Lower leg skin (tissue), 4 donors: ENCODE data around the gene MEF2C. TPM values are rescaled to one million over a fixed set of nuclear protein-coding genes. Genes with fewer than 3 reads are reported as not detected.

Experiments used
- DNase-seq, 2 donors: peaks; one replicate each; pipeline ENCODE4 v3.0.0-alpha.2; 2019; ENCODE audit warnings: low spot score in 2 of 2
- H3K4me3 ChIP-seq: fragments of 200-600 bp; sonication (generic); 2 replicates; pipeline ENCODE4 v1.5.1; 2017; ENCODE audit warnings: mild to moderate bottlenecking, low read depth; ENCODE audit not compliant: poor library complexity, severe bottlenecking
- POLR2A ChIP-seq, 2 donors: fragments of 450-650 bp; IDR thresholded peaks; one replicate each; pipeline ENCODE4 v1.6.1; 2016 to 2017; ENCODE audit warnings: antibody characterized with exemption in 2 of 2, mild to moderate bottlenecking in 1 of 2, moderate library complexity in 1 of 2
- WGBS, 2 donors: methylation state at CpG; one replicate each; pipeline ENCODE4 v1.1.5; 2018; 5-methylcytosine and 5-hydroxymethylcytosine counted together
- intact Hi-C: fragments of 100-400 bp; cut with DNase I; formaldehyde crosslinking; loops from one replicate; pipeline ENCODE4 v1.15.0; 2023; ENCODE audit warnings: low total_unique reads
- total RNA-seq, 4 donors: library from RNA; depleted of rRNA; stranded (reverse); fragments of >200 nt; gene quantifications; one replicate each; pipeline ENCODE4 v1.1.0, GENCODE V29; 2016
- TF ChIP-seq, protein P1 (sequence below), 3 donors: fragments of 450-650 bp; IDR thresholded peaks; one replicate each; pipeline ENCODE4 v1.5.1; 2016; ENCODE audit warnings: antibody characterized with exemption in 3 of 3, mild to moderate bottlenecking in 3 of 3, moderate library complexity in 2 of 3

MEF2C gene
- total RNA-seq, 4 donors from 2014 or later = 2.4 to 15.5 (median 8.1) TPM

DNA sequence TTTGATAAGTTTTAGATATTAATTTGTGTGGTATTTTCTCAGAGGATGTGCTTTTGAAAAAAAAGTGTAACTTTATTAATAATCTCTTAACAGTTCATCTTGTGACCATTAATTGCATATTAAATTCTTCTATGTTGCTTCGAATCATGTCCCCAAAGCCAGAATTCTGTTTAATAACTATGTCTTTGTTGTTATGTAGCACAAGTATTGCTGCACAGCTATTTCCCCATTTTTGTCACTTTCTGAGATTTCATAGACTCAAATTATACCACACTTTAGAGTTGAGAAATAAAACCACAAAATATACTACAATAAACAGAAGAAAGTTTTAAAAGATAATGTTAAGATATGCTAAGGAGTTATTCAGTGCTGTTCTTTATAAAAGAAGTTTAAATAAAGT, 2.8 kb downstream of the MEF2C start:
- no peak overlapping the region for H3K4me3 ChIP-seq
- DNase-seq = no peak
- no peak for TF ChIP-seq POLR2A (IDR thresholded peaks at IDR 0.05)
- TF ChIP-seq, protein P1, sequence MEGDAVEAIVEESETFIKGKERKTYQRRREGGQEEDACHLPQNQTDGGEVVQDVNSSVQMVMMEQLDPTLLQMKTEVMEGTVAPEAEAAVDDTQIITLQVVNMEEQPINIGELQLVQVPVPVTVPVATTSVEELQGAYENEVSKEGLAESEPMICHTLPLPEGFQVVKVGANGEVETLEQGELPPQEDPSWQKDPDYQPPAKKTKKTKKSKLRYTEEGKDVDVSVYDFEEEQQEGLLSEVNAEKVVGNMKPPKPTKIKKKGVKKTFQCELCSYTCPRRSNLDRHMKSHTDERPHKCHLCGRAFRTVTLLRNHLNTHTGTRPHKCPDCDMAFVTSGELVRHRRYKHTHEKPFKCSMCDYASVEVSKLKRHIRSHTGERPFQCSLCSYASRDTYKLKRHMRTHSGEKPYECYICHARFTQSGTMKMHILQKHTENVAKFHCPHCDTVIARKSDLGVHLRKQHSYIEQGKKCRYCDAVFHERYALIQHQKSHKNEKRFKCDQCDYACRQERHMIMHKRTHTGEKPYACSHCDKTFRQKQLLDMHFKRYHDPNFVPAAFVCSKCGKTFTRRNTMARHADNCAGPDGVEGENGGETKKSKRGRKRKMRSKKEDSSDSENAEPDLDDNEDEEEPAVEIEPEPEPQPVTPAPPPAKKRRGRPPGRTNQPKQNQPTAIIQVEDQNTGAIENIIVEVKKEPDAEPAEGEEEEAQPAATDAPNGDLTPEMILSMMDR (IDR thresholded peaks at IDR 0.05) = no peak
- 48 to 58% methylated on average over 1 of the region's 1 CpG for WGBS, 2 donors
- intact Hi-C loops = no loop called here

DNA sequence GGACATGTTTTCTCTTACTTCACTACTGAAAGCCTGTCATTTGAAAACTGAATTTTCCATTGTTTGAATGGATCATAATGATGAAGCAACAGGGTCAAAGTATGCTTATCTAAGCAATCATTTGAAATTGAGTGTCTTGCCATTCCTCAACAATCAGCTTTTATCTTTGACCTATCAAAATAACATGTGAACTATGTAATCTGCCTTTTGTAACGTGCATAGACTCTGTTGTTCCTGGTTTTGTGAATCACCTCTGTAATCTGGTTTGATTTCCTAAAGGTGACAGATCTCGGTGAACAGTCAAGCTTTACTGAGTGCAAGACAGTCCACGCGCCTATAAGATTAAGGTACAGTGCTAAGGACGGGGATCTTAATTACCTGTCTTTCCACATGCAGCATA, 3.3 kb downstream of the MEF2C start:
- WGBS, 2 donors = 48 to 59% methylated on average over 5 of the region's 5 CpGs
- intact Hi-C loops = no loop called here
- no peak for DNase-seq
- TF ChIP-seq POLR2A (IDR thresholded peaks at IDR 0.05) = no peak
- TF ChIP-seq, protein P1 (IDR thresholded peaks at IDR 0.05) = no peak
- no peak overlapping the region for H3K4me3 ChIP-seq

- TF ChIP-seq, protein P1 (IDR thresholded peaks at IDR 0.05) = no peak
- no peak for TF ChIP-seq POLR2A (IDR thresholded peaks at IDR 0.05)
- H3K4me3 ChIP-seq = no peak overlapping the region
- WGBS, 2 donors = 70 to 82% methylated on average over 1 of the region's 1 CpG
- no peak for DNase-seq
- intact Hi-C loops = no loop called here
Observed at GRCh38 chr5:88878976-88879375, 4.0 kb downstream of the MEF2C start.

GRCh38 chr5:88877826-88878225, 5.2 kb downstream of the MEF2C start:
- TF ChIP-seq, protein P1 (IDR thresholded peaks at IDR 0.05) = no peak
- no peak for TF ChIP-seq POLR2A (IDR thresholded peaks at IDR 0.05)
- intact Hi-C loops = no loop called here
- no peak for DNase-seq
- no peak overlapping the region for H3K4me3 ChIP-seq
- 29 to 45% methylated on average over 2 of the region's 2 CpGs for WGBS, 2 donors

DNA sequence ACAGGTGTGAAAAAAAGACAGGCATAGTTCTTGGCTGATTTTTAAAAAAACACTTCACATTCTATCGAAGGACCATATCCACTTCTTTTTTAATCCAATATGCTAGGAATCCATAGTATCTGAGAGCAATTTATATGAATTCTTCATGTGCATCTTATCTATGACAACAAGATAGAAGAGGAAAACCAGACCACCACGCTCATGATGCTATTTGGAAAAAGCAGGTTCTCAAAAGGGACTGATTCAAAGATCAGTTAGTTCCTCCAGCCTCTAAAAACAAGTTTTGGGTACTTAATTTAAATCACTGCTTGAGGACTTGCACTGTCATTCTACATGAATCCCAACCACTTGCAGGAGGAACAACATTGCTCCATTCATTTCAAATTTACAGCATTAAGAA, 6.3 kb downstream of the MEF2C start:
- H3K4me3 ChIP-seq = no peak overlapping the region
- intact Hi-C loops = no loop called here
- no peak for DNase-seq
- WGBS, 2 donors = 83 to 90% methylated on average over 2 of the region's 2 CpGs
- TF ChIP-seq POLR2A (IDR thresholded peaks at IDR 0.05) = no peak
- TF ChIP-seq, protein P1 (IDR thresholded peaks at IDR 0.05) = no peak
